Esophagus squamous epithelium (tissue), 5 donors: ENCODE results near the gene KLF16. TPM values are rescaled to one million over a fixed set of nuclear protein-coding genes. Genes with fewer than 3 reads are reported as not detected.
"Not testable (repeated sequence)": the region's sequence is repeated elsewhere in the genome, so short reads cannot be mapped to it uniquely, and the experiment has no call there.

Experiments
- DNase-seq: peaks from one replicate; lab custom pipeline; 2025; lab: John Stamatoyannopoulos, UW
- H3K27ac ChIP-seq, 4 donors: fragments of 200-600 bp; sonication (generic); one replicate each; pipeline ENCODE4 v1.5.1; 2016 to 2019; ENCODE audit warnings: mild to moderate bottlenecking in 1 of 4
- H3K27me3 ChIP-seq, 4 donors: fragments of 200-600 bp; sonication (generic); 1 replicate in 3 of 4; 2 replicates in 1 of 4; pipeline versions ENCODE4 v1.5.1 to v1.6.0; 2017 to 2021; ENCODE audit warnings: antibody characterized with exemption in 1 of 4
- H3K36me3 ChIP-seq, 3 donors: fragments of 200-600 bp; sonication (generic); one replicate each; pipeline ENCODE4 v1.5.1; 2016 to 2019
- H3K4me1 ChIP-seq, 3 donors: fragments of 200-600 bp; sonication (generic); one replicate each; pipeline ENCODE4 v1.5.1; 2017 to 2019
- H3K4me3 ChIP-seq, 4 donors: fragments of 200-600 bp; sonication (generic); 1 replicate in 3 of 4; 2 replicates in 1 of 4; pipeline ENCODE4 v1.5.1; 2016 to 2019; ENCODE audit warnings: mild to moderate bottlenecking in 2 of 4, moderate library complexity in 1 of 4
- H3K9me3 ChIP-seq, 3 donors: fragments of 200-600 bp; sonication (generic); one replicate each; pipeline ENCODE4 v1.5.1; 2016 to 2019
- CTCF ChIP-seq, 6 experiments: fragments of 450-650 bp in 4 of 6; fragments of 200-600 bp in 2 of 6; sonication (generic) in 2 of 6; IDR thresholded peaks; one replicate each; pipeline ENCODE4 v1.5.1; 2016 to 2019; ENCODE audit warnings: antibody characterized with exemption in 6 of 6, mild to moderate bottlenecking in 4 of 6, moderate library complexity in 4 of 6
- POLR2A ChIP-seq, 4 donors: fragments of 450-650 bp; IDR thresholded peaks; one replicate each; pipeline ENCODE4 v1.6.1; 2017; ENCODE audit warnings: antibody characterized with exemption in 4 of 4, mild to moderate bottlenecking in 4 of 4, moderate library complexity in 3 of 4
- WGBS, 2 donors: methylation state at CpG; one replicate each; pipeline ENCODE4 v1.1.5; 2018; 5-methylcytosine and 5-hydroxymethylcytosine counted together
- intact Hi-C: fragments of 100-400 bp; cut with DNase I; formaldehyde crosslinking; loops from one replicate; pipeline ENCODE4 v1.15.0; 2022
- total RNA-seq, 4 donors: library from RNA; depleted of rRNA; stranded (reverse); fragments of >200 nt; gene quantifications; one replicate each; pipeline ENCODE4 v1.1.0, GENCODE V29; 2016
- donor health status: DM: yes; HTN: yes; CAD: no.

KLF16 gene
- total RNA-seq, 4 donors from 2014 or later, result 8.3 to 13.5 (median 9.1) TPM

GRCh38 chr19:1896508-1896907 lies 33.1 kb upstream of the KLF16 start:
- peak overlapping the region in 1 of 4 donors; percentile 82 for H3K27ac ChIP-seq
- intact Hi-C loops, result no loop called here
- DNase-seq, result no peak

GRCh38 chr19:1893791-1894190 lies 30.4 kb upstream of the KLF16 start:
- H3K4me1 ChIP-seq, result peaks cover 3 to 30% (median 20%) of the 10 kb centered on the region in 3 donors
- 79 to 89% methylated on average over 13 to 17 of the region's 17 CpGs for WGBS, 2 donors
- H3K27me3 ChIP-seq, result no peaks in the 10 kb centered on the region
- H3K9me3 ChIP-seq, result no peaks in the 10 kb centered on the region
- H3K4me3 ChIP-seq, result no peak overlapping the region
- no peaks in the 10 kb centered on the region for H3K36me3 ChIP-seq
- DNase-seq, result no peak
- no peak for TF ChIP-seq POLR2A (IDR thresholded peaks at IDR 0.05)
- no peak for TF ChIP-seq CTCF (IDR thresholded peaks at IDR 0.05)
- no peak overlapping the region for H3K27ac ChIP-seq
- intact Hi-C loops, result no loop called here

More at GRCh38 chr19:1896508-1896907, 33.1 kb upstream of the KLF16 start:
- no peaks in the 10 kb centered on the region for H3K9me3 ChIP-seq
- WGBS, 2 donors, result 54 to 81% methylated on average over 3 to 7 of the region's 13 CpGs
- H3K4me3 ChIP-seq, result no peak overlapping the region
- no peaks in the 10 kb centered on the region for H3K36me3 ChIP-seq
- H3K4me1 ChIP-seq, result peaks cover 3 to 30% (median 20%) of the 10 kb centered on the region in 3 donors
- TF ChIP-seq CTCF (IDR thresholded peaks at IDR 0.05) (no peak), POLR2A (IDR thresholded peaks at IDR 0.05) (no peak)
- H3K27me3 ChIP-seq, result no peaks in the 10 kb centered on the region

- Histone ChIP-seq H3K4me1 (peaks cover 0 to 5% (median 0%) of the 10 kb centered on the region in 3 donors), H3K27ac (no peak overlapping the region), H3K4me3 (no peak overlapping the region), H3K27me3 (no peaks in the 10 kb centered on the region), H3K36me3 (no peaks in the 10 kb centered on the region), H3K9me3 (no peaks in the 10 kb centered on the region)
- TF ChIP-seq CTCF (IDR thresholded peaks at IDR 0.05) (no peak), POLR2A (IDR thresholded peaks at IDR 0.05) (no peak)
- DNase-seq, result no peak
- intact Hi-C loops, result no loop called here
- WGBS, 2 donors, result 50 to 100% methylated on average over 1 of the region's 1 CpG
These were observed 26.5 kb upstream of the KLF16 start for GRCh38 chr19:1889907-1890306.

- Histone ChIP-seq H3K4me1 (peaks cover 11 to 19% (median 13%) of the 10 kb centered on the region in 3 donors), H3K36me3 (no peaks in the 10 kb centered on the region), H3K9me3 (no peaks in the 10 kb centered on the region), H3K4me3 (no peak overlapping the region), H3K27ac (no peak overlapping the region), H3K27me3 (no peaks in the 10 kb centered on the region)
- no peak for DNase-seq
- no peak for TF ChIP-seq CTCF (IDR thresholded peaks at IDR 0.05)
- TF ChIP-seq POLR2A (IDR thresholded peaks at IDR 0.05), result no peak
- 83 to 92% methylated on average over 4 of the region's 5 CpGs for WGBS, 2 donors
- intact Hi-C loops, result no loop called here
These were observed 25.0 kb upstream of the KLF16 start for GRCh38 chr19:1888385-1888784.

GRCh38 chr19:1886360-1886759 lies 23.0 kb upstream of the KLF16 start:
- H3K4me1 ChIP-seq, result peaks cover 27 to 39% (median 32%) of the 10 kb centered on the region in 3 donors
- intact Hi-C loops, H3K27ac ChIP-seq, H3K27me3 ChIP-seq, DNase-seq, H3K4me3 ChIP-seq, H3K36me3 ChIP-seq, H3K9me3 ChIP-seq: not testable (repeated sequence)
- WGBS, 2 donors, result 92 to 93% methylated on average over 14 to 15 of the region's 15 CpGs
